Body of pancreas (tissue), 4 donors: Measurements from ENCODE around the gene C9orf40.

ENCODE experiments used
- CTCF ChIP-seq, 7 experiments: fragments of 450-650 bp in 4 of 7; fragments of 200-600 bp in 3 of 7; sonication (generic) in 3 of 7; IDR thresholded peaks; one replicate each; pipeline ENCODE4 v1.5.1; 2016 to 2019; ENCODE audit warnings: antibody characterized with exemption in 7 of 7
- POLR2A ChIP-seq, 3 donors: fragments of 450-650 bp; IDR thresholded peaks; one replicate each; pipeline ENCODE4 v1.6.1; 2016; ENCODE audit warnings: antibody characterized with exemption in 3 of 3, mild to moderate bottlenecking in 2 of 3

GRCh38 chr9:75000835-75001234, 48.1 kb upstream of the C9orf40 start:
- TF ChIP-seq POLR2A (IDR thresholded peaks at IDR 0.05) (no peak), CTCF (IDR thresholded peaks at IDR 0.05) (no peak)
